Measurements from ENCODE around the gene TOR1AIP2.

TOR1AIP2 gene

GRCh38 chr1:179876300-179876715 is 1.3 kb downstream of the TOR1AIP2 start:
- TF ChIP-seq, protein P1, sequence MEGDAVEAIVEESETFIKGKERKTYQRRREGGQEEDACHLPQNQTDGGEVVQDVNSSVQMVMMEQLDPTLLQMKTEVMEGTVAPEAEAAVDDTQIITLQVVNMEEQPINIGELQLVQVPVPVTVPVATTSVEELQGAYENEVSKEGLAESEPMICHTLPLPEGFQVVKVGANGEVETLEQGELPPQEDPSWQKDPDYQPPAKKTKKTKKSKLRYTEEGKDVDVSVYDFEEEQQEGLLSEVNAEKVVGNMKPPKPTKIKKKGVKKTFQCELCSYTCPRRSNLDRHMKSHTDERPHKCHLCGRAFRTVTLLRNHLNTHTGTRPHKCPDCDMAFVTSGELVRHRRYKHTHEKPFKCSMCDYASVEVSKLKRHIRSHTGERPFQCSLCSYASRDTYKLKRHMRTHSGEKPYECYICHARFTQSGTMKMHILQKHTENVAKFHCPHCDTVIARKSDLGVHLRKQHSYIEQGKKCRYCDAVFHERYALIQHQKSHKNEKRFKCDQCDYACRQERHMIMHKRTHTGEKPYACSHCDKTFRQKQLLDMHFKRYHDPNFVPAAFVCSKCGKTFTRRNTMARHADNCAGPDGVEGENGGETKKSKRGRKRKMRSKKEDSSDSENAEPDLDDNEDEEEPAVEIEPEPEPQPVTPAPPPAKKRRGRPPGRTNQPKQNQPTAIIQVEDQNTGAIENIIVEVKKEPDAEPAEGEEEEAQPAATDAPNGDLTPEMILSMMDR (IDR thresholded peaks at IDR 0.05; ENCODE audit: low read length), result no peak
- Histone ChIP-seq H3K9me2 (ENCODE audit: low read depth, low read length) (no peaks in the 10 kb centered on the region), H3F3A (ENCODE audit: insufficient read depth, low read length) (no peaks in the 10 kb centered on the region), H3K27me3 (ENCODE audit: insufficient read depth, low read length) (no peaks in the 10 kb centered on the region), H3K4me1 (ENCODE audit: insufficient read depth, low read length, severe bottlenecking) (peaks cover 58% of the 10 kb centered on the region), H3K27ac (ENCODE audit: low read depth, low read length, poor library complexity, severe bottlenecking) (peak overlapping the region; percentile 17), H3K36me3 (ENCODE audit: insufficient read depth, low read length) (peaks cover 33% of the 10 kb centered on the region; the same call in 1 of the 2 replicates), H3K9ac (ENCODE audit: low read length) (peak overlapping the region; percentile 89), H3K4me2 (ENCODE audit: low read length) (peak overlapping the region; percentile 96), H2AFZ (ENCODE audit: low read length) (no peak overlapping the region), H3K4me3 (ENCODE audit: low read depth, low read length, poor library complexity, severe bottlenecking) (peak overlapping the region; percentile 98), H3K79me2 (ENCODE audit: insufficient read depth, low read length) (peaks cover 53% of the 10 kb centered on the region), H4K20me1 (ENCODE audit: insufficient read depth, low read length) (no peaks in the 10 kb centered on the region), H3K9me3 (ENCODE audit: low read length) (no peaks in the 10 kb centered on the region)

DNA sequence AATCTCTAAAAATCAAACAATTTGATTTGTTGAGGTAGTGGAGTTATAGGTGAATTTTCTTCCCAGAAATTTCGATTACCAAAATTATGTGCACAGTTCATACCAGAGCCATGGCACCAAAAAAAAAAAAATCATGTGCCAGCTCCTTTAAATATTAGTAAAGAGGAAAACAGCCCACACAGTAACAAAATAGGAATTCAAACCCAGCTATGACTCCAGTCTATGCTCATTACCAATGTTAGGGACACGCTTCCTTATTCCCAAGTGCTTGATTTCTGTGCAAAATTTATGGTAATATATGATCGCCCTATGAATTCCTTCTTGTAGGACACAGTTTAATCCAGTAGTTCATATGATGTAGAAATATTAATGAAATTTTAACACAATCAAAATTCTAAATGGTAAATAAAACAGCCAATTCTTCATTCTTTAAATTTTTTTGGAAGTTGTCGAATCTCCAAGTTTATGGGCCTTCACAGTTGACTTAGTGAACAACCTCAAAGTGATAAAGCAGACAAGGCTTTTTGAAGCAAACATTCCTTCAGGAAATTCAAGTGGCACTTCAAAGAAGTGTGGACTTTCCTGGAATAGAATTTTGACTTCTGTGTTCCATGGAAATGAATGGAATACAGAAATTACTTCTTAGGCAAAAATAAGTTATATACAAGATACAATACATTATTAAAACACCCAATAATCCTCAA is 1.9 kb downstream of the TOR1AIP2 start:
- Histone ChIP-seq H3F3A (ENCODE audit: insufficient read depth, low read length) (no peaks in the 10 kb centered on the region), H3K4me3 (ENCODE audit: low read depth, low read length, poor library complexity, severe bottlenecking) (peak overlapping the region; percentile 98), H2AFZ (ENCODE audit: low read length) (no peak overlapping the region), H3K36me3 (ENCODE audit: insufficient read depth, low read length) (peaks cover 36% of the 10 kb centered on the region; the same call in 1 of the 2 replicates), H3K4me2 (ENCODE audit: low read length) (peak overlapping the region; percentile 96), H3K27me3 (ENCODE audit: insufficient read depth, low read length) (no peaks in the 10 kb centered on the region), H4K20me1 (ENCODE audit: insufficient read depth, low read length) (no peaks in the 10 kb centered on the region), H3K9me3 (ENCODE audit: low read length) (no peaks in the 10 kb centered on the region), H3K9me2 (ENCODE audit: low read depth, low read length) (no peaks in the 10 kb centered on the region), H3K9ac (ENCODE audit: low read length) (no peak overlapping the region), H3K27ac (ENCODE audit: low read depth, low read length, poor library complexity, severe bottlenecking) (peak overlapping the region; percentile 17), H3K79me2 (ENCODE audit: insufficient read depth, low read length) (peaks cover 59% of the 10 kb centered on the region), H3K4me1 (ENCODE audit: insufficient read depth, low read length, severe bottlenecking) (peaks cover 55% of the 10 kb centered on the region)
- no peak for TF ChIP-seq EZH2 (IDR thresholded peaks at IDR 0.05; ENCODE audit: borderline replicate concordance, low read length)
- TF ChIP-seq, protein P1 (IDR thresholded peaks at IDR 0.05; ENCODE audit: low read length), result no peak

DNA sequence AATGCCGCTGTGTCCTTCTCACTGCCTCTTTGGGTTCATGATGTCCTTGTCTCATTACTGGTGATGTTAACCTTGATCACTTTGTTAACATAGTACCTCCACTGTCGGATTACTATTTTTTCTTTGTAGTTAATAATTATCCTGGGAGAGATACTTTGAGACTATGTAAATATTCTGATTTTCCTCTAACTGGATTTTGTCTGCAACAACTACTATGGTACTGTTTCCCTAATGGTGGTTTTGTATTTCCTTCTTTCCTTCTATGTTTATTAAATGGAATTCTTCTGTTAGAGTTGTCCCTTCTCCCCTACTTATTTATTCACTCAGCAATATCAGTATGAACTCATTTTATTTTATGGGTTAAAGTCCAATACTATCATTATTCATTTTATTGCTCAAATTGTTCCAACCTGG is 4.2 kb downstream of the TOR1AIP2 start:
- Histone ChIP-seq H3K36me3 (ENCODE audit: insufficient read depth, low read length) (peaks cover 51% of the 10 kb centered on the region), H3K27ac (ENCODE audit: low read depth, low read length, poor library complexity, severe bottlenecking) (no peak overlapping the region), H3K4me2 (ENCODE audit: low read length) (no peak overlapping the region), H3K9ac (ENCODE audit: low read length) (no peak overlapping the region), H3K79me2 (ENCODE audit: insufficient read depth, low read length) (peaks cover 70% of the 10 kb centered on the region), H2AFZ (ENCODE audit: low read length) (no peak overlapping the region), H3K9me2 (ENCODE audit: low read depth, low read length) (no peaks in the 10 kb centered on the region), H3K27me3 (ENCODE audit: insufficient read depth, low read length) (no peaks in the 10 kb centered on the region), H3K9me3 (ENCODE audit: low read length) (no peaks in the 10 kb centered on the region), H3K4me3 (ENCODE audit: low read depth, low read length, poor library complexity, severe bottlenecking) (no peak overlapping the region), H3K4me1 (ENCODE audit: insufficient read depth, low read length, severe bottlenecking) (peaks cover 54% of the 10 kb centered on the region), H3F3A (ENCODE audit: insufficient read depth, low read length) (no peaks in the 10 kb centered on the region), H4K20me1 (ENCODE audit: insufficient read depth, low read length) (no peaks in the 10 kb centered on the region)
- TF ChIP-seq, protein P1 (IDR thresholded peaks at IDR 0.05; ENCODE audit: low read length), result no peak
- TF ChIP-seq EZH2 (IDR thresholded peaks at IDR 0.05; ENCODE audit: borderline replicate concordance, low read length), result no peak

Data from OCI-LY1 (cell line).